Liver (tissue), 3 donors: ENCODE data around the gene GRIP1.

Experiments used
- CTCF ChIP-seq: fragments of 150-350 bp; IDR thresholded peaks from 2 replicates; pipeline ENCODE4 v1.5.1; 2017; ENCODE audit warnings: improper control_type of control experiment, low read depth, low read length; ENCODE audit not compliant: missing input control
- RAD21 ChIP-seq, 2 donors: IDR thresholded peaks; 2 replicates each; pipeline ENCODE4 v1.6.1; 2016; ENCODE audit warnings: antibody characterized with exemption in 2 of 2, mild to moderate bottlenecking in 2 of 2
- TAF1 ChIP-seq: conservative IDR thresholded peaks from 2 replicates; pipeline ENCODE4 v1.6.1; 2016; ENCODE audit warnings: antibody characterized with exemption, mild to moderate bottlenecking
- donor health status: healthy.
- donor health status: healthy.

GRCh38 chr12:66692170-66692569 is 13.3 kb upstream of the GRIP1 start:
- no peak for TF ChIP-seq CTCF
- TF ChIP-seq RAD21 (IDR thresholded peaks at IDR 0.05): no peak
- TF ChIP-seq TAF1: no peak
